Inflammatory macrophage treated with lipopolysaccharide for 4 hours (primary cell): ENCODE data around the gene RSPH1.

Source experiments
- DNase-seq: peaks from one replicate; pipeline ENCODE4 v3.0.0-alpha.2; 2020

The RSPH1 gene

GRCh38 chr21:42461881-42462877 is 33.8 kb downstream of the RSPH1 start:
- DNase-seq, result peak; percentile 17

- DNase-seq, result no peak
These were observed 34.9 kb downstream of the RSPH1 start for GRCh38 chr21:42461185-42461520.

GRCh38 chr21:42460391-42461184 is 35.4 kb downstream of the RSPH1 start:
- no peak for DNase-seq

GRCh38 chr21:42459546-42460215 is 36.3 kb downstream of the RSPH1 start:
- DNase-seq, result no peak

- DNase-seq, result no peak
These were observed 37.0 kb downstream of the RSPH1 start for GRCh38 chr21:42459082-42459460.

GRCh38 chr21:42456457-42456856 is 39.6 kb downstream of the RSPH1 start:
- DNase-seq, result peak; percentile 83

GRCh38 chr21:42455754-42456440 is 40.1 kb downstream of the RSPH1 start:
- no peak for DNase-seq

GRCh38 chr21:42455196-42455595 is 40.8 kb downstream of the RSPH1 start:
- peak; percentile 53 for DNase-seq

GRCh38 chr21:42454786-42455185 is 41.2 kb downstream of the RSPH1 start:
- no peak for DNase-seq

GRCh38 chr21:42453986-42454570 is 41.9 kb downstream of the RSPH1 start:
- no peak for DNase-seq

- no peak for DNase-seq
These were observed 42.6 kb downstream of the RSPH1 start for GRCh38 chr21:42453224-42453985.

GRCh38 chr21:42452401-42453223 is 43.4 kb downstream of the RSPH1 start:
- DNase-seq, result no peak

- no peak for DNase-seq
These were observed 44.1 kb downstream of the RSPH1 start for GRCh38 chr21:42451941-42452340.

- no peak for DNase-seq
These were observed 47.3 kb downstream of the RSPH1 start for GRCh38 chr21:42448686-42449085.

GRCh38 chr21:42447732-42448131 is 48.3 kb downstream of the RSPH1 start:
- DNase-seq, result no peak

- DNase-seq, result no peak
These were observed 48.8 kb downstream of the RSPH1 start for GRCh38 chr21:42447182-42447581.

GRCh38 chr21:42446531-42446930 is 49.5 kb downstream of the RSPH1 start:
- no peak for DNase-seq

GRCh38 chr21:42445311-42445710 is 50.7 kb downstream of the RSPH1 start:
- DNase-seq, result no peak

- no peak for DNase-seq
These were observed 51.3 kb downstream of the RSPH1 start for GRCh38 chr21:42444745-42445059.

- no peak for DNase-seq
These were observed 51.9 kb downstream of the RSPH1 start for GRCh38 chr21:42443876-42444744.
